PC-3 (cell line): ENCODE data around the gene BEST3. TPM values are rescaled to one million over a fixed set of nuclear protein-coding genes. Genes with fewer than 3 reads are reported as not detected.

Experiments
- ATAC-seq: fragments of 200-7000 bp; cut with Tn5 transposase; 2 replicates; pipeline ENCODE4 v1.9.1; 2020; ENCODE audit warnings: mild to moderate bottlenecking, moderate library complexity
- BruUV-seq: library from RNA; stranded (reverse); fragments of 400-500 nt; replicated peaks from 2 replicates; lab custom pipeline; 2021; lab: Mats Ljungman, UMichigan
- CTCF ChIA-PET: fragments of 300-600 bp; sonication (Branson Sonifier 250); formaldehyde crosslinking; loops from one replicate; lab custom pipeline; 2022; ENCODE audit warnings: antibody characterized with exemption; lab: Charles Lee
- POLR2A ChIA-PET: fragments of 300-600 bp; sonication (Branson Sonifier 250); formaldehyde crosslinking; loops from one replicate; lab custom pipeline; 2022; ENCODE audit warnings: antibody characterized with exemption; ENCODE audit not compliant: unreplicated experiment; lab: Charles Lee
- DNase-seq: peaks from one replicate; pipeline ENCODE4 v3.0.0-alpha.2; 2015
- H2AFZ ChIP-seq: fragments of 300-600 bp; sonication (generic); 2 replicates; pipeline ENCODE4 v1.6.0; 2016; ENCODE audit warnings: antibody characterized with exemption, low read length
- H3F3A ChIP-seq: fragments of 300-600 bp; sonication (generic); one replicate; pipeline ENCODE4 v1.6.0; 2017; ENCODE audit warnings: antibody characterized with exemption, low read length, control low read depth, mild to moderate bottlenecking; ENCODE audit not compliant: unreplicated experiment
- H3K27ac ChIP-seq: fragments of 300-600 bp; sonication (generic); 2 replicates; pipeline ENCODE4 v1.5.1; 2016; ENCODE audit warnings: mild to moderate bottlenecking, low read length
- H3K27me3 ChIP-seq: fragments of 300-600 bp; sonication (generic); 2 replicates; pipeline ENCODE4 v1.6.1; 2016; ENCODE audit warnings: low read length, mixed read lengths
- H3K36me3 ChIP-seq: fragments of 300-600 bp; sonication (generic); 2 replicates; pipeline ENCODE4 v1.6.1; 2016; ENCODE audit warnings: low read depth, mixed run types, low read length, mixed read lengths
- H3K4me1 ChIP-seq: fragments of 300-600 bp; sonication (generic); 2 replicates; pipeline ENCODE4 v1.5.1; 2016; ENCODE audit warnings: low read length; ENCODE audit not compliant: insufficient read depth
- H3K4me2 ChIP-seq: fragments of 300-600 bp; sonication (generic); 2 replicates; pipeline ENCODE4 v1.6.0; 2016; ENCODE audit warnings: low read length
- H3K4me3 ChIP-seq: fragments of 300-600 bp; sonication (generic); 2 replicates; pipeline ENCODE4 v1.5.1; 2016; ENCODE audit warnings: mild to moderate bottlenecking, low read length, mixed read lengths
- H3K79me2 ChIP-seq: fragments of 300-600 bp; sonication (generic); 2 replicates; pipeline ENCODE4 v1.6.1; 2017; ENCODE audit warnings: low read length, mixed read lengths
- H3K9ac ChIP-seq: fragments of 300-600 bp; sonication (generic); 2 replicates; pipeline ENCODE4 v1.6.0; 2016; ENCODE audit warnings: mild to moderate bottlenecking, low read length
- H3K9me2 ChIP-seq: fragments of 300-600 bp; sonication (generic); replicated peaks from 2 replicates; pipeline ENCODE4 v1.6.1; 2016; ENCODE audit warnings: mixed run types, low read length, mixed read lengths
- H3K9me3 ChIP-seq: fragments of 300-600 bp; sonication (generic); 2 replicates; pipeline ENCODE4 v1.6.1; 2016; ENCODE audit warnings: low read length, mixed read lengths
- H4K20me1 ChIP-seq: fragments of 300-600 bp; sonication (generic); 2 replicates; pipeline ENCODE4 v1.6.1; 2016; ENCODE audit warnings: low read length, mixed read lengths
- CTCF ChIP-seq: fragments of 300-600 bp; sonication (generic); conservative IDR thresholded peaks from 2 replicates; pipeline ENCODE4 v1.5.1; 2017; ENCODE audit warnings: antibody characterized with exemption, low read depth, mild to moderate bottlenecking, low read length
- EZH2 ChIP-seq: fragments of 300-600 bp; sonication (generic); IDR thresholded peaks from one replicate; pipeline ENCODE4 v1.6.1; 2017; ENCODE audit warnings: antibody characterized with exemption, mild to moderate bottlenecking, low read length; ENCODE audit not compliant: unreplicated experiment
- EZH2phosphoT487 ChIP-seq: fragments of 300-600 bp; sonication (generic); IDR thresholded peaks from 2 replicates; pipeline ENCODE4 v1.6.1; 2018; ENCODE audit warnings: mild to moderate bottlenecking, antibody characterized with exemption, low read length, borderline replicate concordance
- intact Hi-C: fragments of 100-400 bp; cut with micrococcal nuclease; formaldehyde crosslinking; loops from 2 replicates; pipeline ENCODE4 v1.9.0; 2023
- total RNA-seq: library from RNA; depleted of rRNA; stranded (reverse); fragments of >200 nt; gene quantifications from 2 replicates; pipeline ENCODE4 v1.2.3, GENCODE V29; 2014

Gene BEST3
- total RNA-seq, 1 experiment from 2014 or later = 0.55 TPM

GRCh38 chr12:69641546-69641945 lies 57.6 kb downstream of the BEST3 start:
- BruUV-seq = no TSS peak
- intact Hi-C loops = no loop called here
- no peaks in the 10 kb centered on the region for H3K4me1 ChIP-seq
- no peaks in the 10 kb centered on the region for H3K79me2 ChIP-seq
- H3K9ac ChIP-seq = no peak overlapping the region
- H3K4me2 ChIP-seq = no peak overlapping the region
- H3K27me3 ChIP-seq = no peaks in the 10 kb centered on the region
- H4K20me1 ChIP-seq = no peaks in the 10 kb centered on the region
- H2AFZ ChIP-seq = no peak overlapping the region
- H3K4me3 ChIP-seq = no peak overlapping the region
- TF ChIP-seq EZH2phosphoT487 (no peak), CTCF (no peak), EZH2 (no peak)
- ChIA-PET CTCF (no interaction called here), POLR2A (no interaction called here)
- ATAC-seq = no peak
- no peaks in the 10 kb centered on the region for H3F3A ChIP-seq
- H3K36me3 ChIP-seq = no peaks in the 10 kb centered on the region
- DNase-seq = no peak
- H3K27ac ChIP-seq = no peak overlapping the region
- H3K9me2 ChIP-seq = no peaks in the 10 kb centered on the region
- H3K9me3 ChIP-seq = no peaks in the 10 kb centered on the region

- Histone ChIP-seq H3K4me2 (no peak overlapping the region), H3K4me1 (no peaks in the 10 kb centered on the region), H3K36me3 (no peaks in the 10 kb centered on the region), H3F3A (no peaks in the 10 kb centered on the region), H3K9me3 (no peaks in the 10 kb centered on the region), H3K27me3 (no peaks in the 10 kb centered on the region), H3K4me3 (no peak overlapping the region), H3K9me2 (no peaks in the 10 kb centered on the region), H3K79me2 (no peaks in the 10 kb centered on the region), H4K20me1 (no peaks in the 10 kb centered on the region), H3K9ac (no peak overlapping the region), H2AFZ (peak overlapping the region; percentile 38; the same call in 1 of the 2 replicates), H3K27ac (no peak overlapping the region)
- ATAC-seq (peak; percentile 97), DNase-seq (peak; percentile 82)
- no TSS peak for BruUV-seq
- ChIA-PET POLR2A (interaction anchor here (0.6 kb wide), 1 partner anchor 177 kb away, joined by 9 read pairs; no protein-coding TSS in a partner anchor), CTCF (interaction anchor here (0.6 to 1.4 kb wide), 3 partner anchors 282 to 349 kb away, joined by 3 to 10 read pairs (median 3); no protein-coding TSS in a partner anchor)
- intact Hi-C loops = loop anchor here (1.0 kb wide), 4 partner anchors 224 to 348 kb away; no protein-coding TSS in a partner anchor
- TF ChIP-seq EZH2 (no peak), CTCF (peak; percentile 93)
These were observed 59.6 kb downstream of the BEST3 start for GRCh38 chr12:69639400-69640016.

GRCh38 chr12:69633061-69633460 lies 66.0 kb downstream of the BEST3 start:
- Histone ChIP-seq H3K4me3 (no peak overlapping the region), H3K4me2 (no peak overlapping the region), H3F3A (no peaks in the 10 kb centered on the region), H3K9me3 (no peaks in the 10 kb centered on the region), H3K9me2 (no peaks in the 10 kb centered on the region), H4K20me1 (no peaks in the 10 kb centered on the region), H3K27ac (no peak overlapping the region), H3K4me1 (no peaks in the 10 kb centered on the region), H2AFZ (no peak overlapping the region), H3K27me3 (no peaks in the 10 kb centered on the region), H3K36me3 (no peaks in the 10 kb centered on the region), H3K9ac (no peak overlapping the region), H3K79me2 (no peaks in the 10 kb centered on the region)
- CTCF ChIA-PET = no interaction called here
- no peak for ATAC-seq
- TF ChIP-seq CTCF (peak; percentile 52), EZH2 (no peak), EZH2phosphoT487 (no peak)
- peak; percentile 9 for DNase-seq
- POLR2A ChIA-PET = no interaction called here
- intact Hi-C loops = no loop called here
- no TSS peak for BruUV-seq
